ENCODE measurements around the gene POR. TPM values are rescaled to one million over a fixed set of nuclear protein-coding genes. Genes with fewer than 3 reads are reported as not detected.

Gene POR
- total and polyA plus RNA-seq, 2 of the 8 experiments (the other 6 are each of a cell fraction or from before 2014, with no cell fraction given): 98.7 to 144 TPM

- no peak overlapping the region for H4K8ac ChIP-seq (ENCODE audit: extremely low read depth, insufficient read depth, low read length)
- H3K18ac ChIP-seq (ENCODE audit: extremely low read depth, low read length): no peak overlapping the region
- no peaks in the 10 kb centered on the region for H3K9me3 ChIP-seq (ENCODE audit: insufficient read depth in 2 of 2, low read depth in 1 of 2, low read length in 1 of 2)
- H2BK20ac ChIP-seq (ENCODE audit: low read length): no peak overlapping the region
- TF ChIP-seq ATF2 (IDR thresholded peaks at IDR 0.05; ENCODE audit: low read length): no peak
- no peak for TF ChIP-seq RBBP5 (IDR thresholded peaks at IDR 0.05; ENCODE audit: borderline replicate concordance, low read depth, low read length)
- TF ChIP-seq BRCA1 (IDR thresholded peaks at IDR 0.05; ENCODE audit: low read depth, low read length): no peak
- TF ChIP-seq EGR1 (IDR thresholded peaks at IDR 0.05; ENCODE audit: borderline replicate concordance, low read depth, low read length): no peak
- no peak for TF ChIP-seq SRF (IDR thresholded peaks at IDR 0.05; ENCODE audit: low read depth, low read length)
- no peak for TF ChIP-seq BACH1 (IDR thresholded peaks at IDR 0.05; ENCODE audit: low read length)
- no peak for TF ChIP-seq GABPA (IDR thresholded peaks at IDR 0.05; ENCODE audit: borderline replicate concordance, insufficient read depth, low read length)
- no peaks in the 10 kb centered on the region for H3K23me2 ChIP-seq (ENCODE audit: low read depth, low read length)
- H3K79me1 ChIP-seq (ENCODE audit: low read depth, low read length): peaks cover 7% of the 10 kb centered on the region
- no peak overlapping the region for H3K56ac ChIP-seq (replicated peaks; ENCODE audit: insufficient read length, low read depth, low read length)
- H3K79me2 ChIP-seq (ENCODE audit: control insufficient read depth in 1 of 2, insufficient read depth in 2 of 2, low read length in 2 of 2): no peaks in the 10 kb centered on the region
- ChIA-PET CTCF (ENCODE audit: partially characterized antibody) (interaction anchor here (1.7 to 4.5 kb wide), 2 partner anchors 36 to 103 kb away, joined by 6 to 17 read pairs; no protein-coding TSS in a partner anchor), POLR2A (ENCODE audit: partially characterized antibody) (interaction anchor here (1.2 kb wide), 1 partner anchor 97 kb away, joined by 3 read pairs; no protein-coding TSS in a partner anchor)
- H4K91ac ChIP-seq (replicated peaks; ENCODE audit: insufficient read length, low read length): no peak overlapping the region
- no peak overlapping the region for H2BK120ac ChIP-seq (replicated peaks; ENCODE audit: low read depth, low read length)
- no peak overlapping the region for H3K14ac ChIP-seq (ENCODE audit: insufficient read length)
- WGBS, 2 experiments (ENCODE audit: extremely low coverage in 1 of 2, insufficient coverage in 1 of 2, insufficient read length in 1 of 2, insufficient replicate concordance in 2 of 2, low coverage in 1 of 2, low lambda C conversion rate in 2 of 2, missing lambda C conversion rate in 1 of 2): 96% methylated on average over 13 of the region's 13 CpGs; no CpG with 5 or more reads in 1 of the 2 experiments
- no peak overlapping the region for H2BK15ac ChIP-seq (ENCODE audit: low read length)
- no peak overlapping the region for H3K4me3 ChIP-seq (ENCODE audit: extremely low read depth in 1 of 4, insufficient read depth in 2 of 4, low read depth in 3 of 4, low read length in 4 of 4)
- no peaks in the 10 kb centered on the region for H3K27me3 ChIP-seq (replicated peaks in 1 of 4; ENCODE audit: control insufficient read depth in 3 of 4, extremely low read depth in 1 of 4, insufficient read depth in 3 of 4, low read length in 3 of 4)
- H2AK5ac ChIP-seq (ENCODE audit: low read depth, low read length): no peak overlapping the region
- H4K20me1 ChIP-seq (replicated peaks in 1 of 2; ENCODE audit: control insufficient read depth in 1 of 2, insufficient read depth in 2 of 2, low read length in 2 of 2): peaks cover 0 to 19% of the 10 kb centered on the region in 2 experiments
- H3K9ac ChIP-seq (replicated peaks in 1 of 4; ENCODE audit: extremely low read depth in 1 of 4, low read depth in 3 of 4, low read length in 3 of 4): no peak overlapping the region
- H3K36me3 ChIP-seq (ENCODE audit: control insufficient read depth in 2 of 4, insufficient read depth in 4 of 4, low read length in 3 of 4): peaks cover 4 to 17% (median 7%) of the 10 kb centered on the region in 4 experiments; a peak in 5 of 8 replicates
- no peak for FAIRE-seq
- no peak for DNase-seq (ENCODE audit: low read depth in 1 of 2, low spot score in 2 of 2)
- H3K27ac ChIP-seq (ENCODE audit: low read depth, low read length): no peak overlapping the region
- H3K4me2 ChIP-seq (ENCODE audit: insufficient read depth in 1 of 2, low read depth in 2 of 2, low read length in 2 of 2): no peak overlapping the region
- H3K4me1 ChIP-seq (replicated peaks in 1 of 4; ENCODE audit: control insufficient read depth in 3 of 4, insufficient read depth in 4 of 4, low read length in 3 of 4): 0 out of 7 replicates have a peak, but pooled peaks cover 0 to 2% (median 0%) of the 10 kb centered on the region in 4 experiments
- no peak overlapping the region for H3K4ac ChIP-seq (replicated peaks; ENCODE audit: insufficient read length, low read depth, low read length)
- no peak overlapping the region for H3K23ac ChIP-seq (ENCODE audit: insufficient read length)
- H4K5ac ChIP-seq (ENCODE audit: insufficient read length, low read depth, low read length): no peak overlapping the region
- H2BK12ac ChIP-seq (ENCODE audit: low read depth, low read length): no peak overlapping the region
- no peak overlapping the region for H2AFZ ChIP-seq (ENCODE audit: low read length)
- no peak overlapping the region for H2BK5ac ChIP-seq (ENCODE audit: low read depth, low read length)
These were observed 54.2 kb downstream of the POR start for GRCh38 chr7:75969182-75969581.
